Activated T-helper 1 cell treated with anti-CD3 and anti-CD28 coated beads, Interleukin-2, amount 50 U/mL, for 16 hours (primary cell): ENCODE measurements around the gene PAX2.

ENCODE experiments used
- DNase-seq, 2 donors: peaks; one replicate each; pipeline ENCODE4 v3.0.0-alpha.2; 2020; ENCODE audit warnings: low read depth in 1 of 2, low spot score in 1 of 2

The PAX2 gene

GRCh38 chr10:100837300-100837699 is 91.9 kb downstream of the PAX2 start:
- DNase-seq = no peak

- no peak for DNase-seq
Measured at GRCh38 chr10:100838986-100839385, 93.6 kb downstream of the PAX2 start.

- no peak for DNase-seq
Measured at GRCh38 chr10:100841528-100841927, 96.1 kb downstream of the PAX2 start.

- peak in 1 of 2 donors; percentile 31 for DNase-seq
Measured at GRCh38 chr10:100847440-100847839, 102.1 kb downstream of the PAX2 start.

DNA sequence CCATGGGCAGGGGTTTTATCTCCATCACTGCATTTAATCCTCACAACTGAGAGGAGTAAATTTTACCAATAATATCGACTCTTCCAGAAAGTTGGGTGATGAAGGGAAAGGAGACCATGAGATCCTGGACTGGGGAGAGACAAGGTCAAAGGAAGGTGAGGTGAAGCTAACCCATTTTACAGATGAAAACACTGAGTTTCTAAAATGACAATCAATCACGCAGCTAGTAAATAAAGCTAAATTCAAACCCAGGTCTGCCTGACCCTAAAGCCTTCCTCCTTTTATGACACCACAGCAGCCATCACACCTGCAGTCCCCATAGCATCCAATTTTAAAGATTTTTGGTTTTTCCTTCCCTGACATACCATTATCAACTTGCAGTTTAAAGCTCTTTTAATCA is 103.4 kb downstream of the PAX2 start:
- no peak for DNase-seq

DNA sequence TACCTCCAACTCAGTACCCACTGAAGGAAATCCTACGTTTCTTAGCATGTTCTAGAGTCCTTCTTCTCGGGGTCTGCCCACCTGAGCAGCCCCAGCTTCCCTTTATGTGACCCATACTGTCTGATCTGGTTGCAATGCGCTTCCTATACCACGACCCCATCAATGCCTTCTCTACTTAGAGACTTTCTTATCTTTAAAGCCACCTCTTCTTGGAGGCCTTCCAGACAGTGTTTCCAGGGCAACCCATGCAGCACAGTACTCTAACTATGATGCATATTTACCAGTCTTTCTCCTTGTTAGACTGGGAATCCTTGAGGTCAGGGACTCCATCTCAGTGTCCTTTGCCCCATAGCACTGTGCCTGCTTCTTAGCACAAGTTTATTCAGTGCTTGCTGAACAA is 112.9 kb downstream of the PAX2 start:
- DNase-seq = no peak

GRCh38 chr10:100858747-100859483 is 113.5 kb downstream of the PAX2 start:
- DNase-seq = no peak

GRCh38 chr10:100859484-100859763 is 114.0 kb downstream of the PAX2 start:
- no peak for DNase-seq

GRCh38 chr10:100863433-100863832 is 118.1 kb downstream of the PAX2 start:
- DNase-seq = no peak

DNA sequence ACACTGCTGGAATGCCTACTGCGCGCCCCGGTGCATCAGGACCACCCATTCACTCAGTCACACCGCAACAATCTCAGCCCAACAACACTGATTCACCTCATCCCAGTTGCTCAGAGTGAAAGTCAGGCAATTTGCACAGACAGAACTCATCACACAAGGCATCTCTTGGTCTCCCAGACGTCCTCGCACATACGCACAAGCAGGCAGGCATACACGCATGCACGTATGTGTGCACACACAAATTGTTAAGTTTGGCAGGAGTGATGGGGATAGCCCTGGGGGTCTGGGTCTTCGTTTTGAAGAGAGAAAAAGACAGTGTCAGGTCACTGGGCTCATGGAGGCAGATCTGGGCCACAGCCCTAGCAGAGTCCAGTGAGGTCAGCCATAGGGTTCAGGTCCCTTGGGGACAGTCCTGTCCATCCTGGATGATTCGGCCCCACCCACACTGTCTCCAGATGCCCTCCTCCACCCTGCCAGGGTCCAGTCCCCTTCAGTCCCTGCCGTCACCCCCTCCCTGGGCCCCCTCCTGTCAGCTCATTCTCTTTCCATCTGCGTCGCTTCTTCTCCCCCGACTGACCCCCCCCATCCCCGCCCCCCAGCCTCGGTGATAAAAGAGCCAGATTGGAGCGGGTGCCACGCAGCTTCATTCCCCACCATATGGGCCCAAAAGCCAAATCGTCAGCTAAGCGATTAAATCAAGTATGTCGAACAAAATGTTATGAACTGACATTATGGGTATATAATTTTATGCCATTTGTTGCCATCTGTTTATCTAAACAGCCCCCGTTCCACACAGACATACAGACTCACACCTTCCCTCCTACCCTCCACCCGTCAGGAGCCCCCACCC is 118.9 kb downstream of the PAX2 start:
- no peak for DNase-seq

DNA sequence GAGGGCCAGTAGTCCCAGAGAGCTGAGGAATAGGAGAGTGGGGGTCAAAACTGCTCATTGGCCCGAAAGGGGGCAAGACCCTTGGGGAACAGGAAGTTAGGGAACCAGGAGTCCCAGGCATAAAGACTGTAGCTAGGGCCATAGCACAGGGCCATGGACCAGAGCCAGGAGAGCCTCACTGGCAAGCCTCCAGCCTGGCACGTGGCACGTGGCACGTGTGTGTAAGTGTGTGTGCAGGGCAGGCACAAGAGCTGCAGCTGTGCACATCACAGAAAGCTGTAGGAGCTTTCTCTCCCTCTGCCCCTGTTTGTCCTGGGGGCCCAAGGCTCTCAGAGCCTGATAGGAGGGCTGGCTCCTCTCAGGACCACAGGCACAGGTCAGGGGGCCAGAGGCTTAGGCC is 119.6 kb downstream of the PAX2 start:
- DNase-seq = no peak

DNA sequence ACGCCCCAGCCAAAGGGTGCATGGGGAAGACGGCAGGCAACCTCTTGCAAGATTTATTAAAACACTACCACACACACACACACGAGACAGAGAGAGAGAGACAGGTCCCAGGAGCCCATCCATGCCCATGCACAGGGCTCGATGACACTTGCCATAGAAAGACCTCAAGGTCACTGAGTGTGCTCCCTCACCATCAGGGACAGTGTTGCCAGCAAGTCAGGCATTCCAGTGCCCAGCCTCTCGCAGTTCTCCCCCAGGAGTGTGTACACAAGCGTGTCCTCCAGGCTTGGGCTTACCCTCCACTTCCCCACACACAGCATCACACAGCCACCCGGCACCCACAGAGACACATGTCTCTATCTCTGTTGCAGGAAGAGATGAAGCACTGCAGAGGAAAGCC is 120.6 kb downstream of the PAX2 start:
- DNase-seq = no peak

DNA sequence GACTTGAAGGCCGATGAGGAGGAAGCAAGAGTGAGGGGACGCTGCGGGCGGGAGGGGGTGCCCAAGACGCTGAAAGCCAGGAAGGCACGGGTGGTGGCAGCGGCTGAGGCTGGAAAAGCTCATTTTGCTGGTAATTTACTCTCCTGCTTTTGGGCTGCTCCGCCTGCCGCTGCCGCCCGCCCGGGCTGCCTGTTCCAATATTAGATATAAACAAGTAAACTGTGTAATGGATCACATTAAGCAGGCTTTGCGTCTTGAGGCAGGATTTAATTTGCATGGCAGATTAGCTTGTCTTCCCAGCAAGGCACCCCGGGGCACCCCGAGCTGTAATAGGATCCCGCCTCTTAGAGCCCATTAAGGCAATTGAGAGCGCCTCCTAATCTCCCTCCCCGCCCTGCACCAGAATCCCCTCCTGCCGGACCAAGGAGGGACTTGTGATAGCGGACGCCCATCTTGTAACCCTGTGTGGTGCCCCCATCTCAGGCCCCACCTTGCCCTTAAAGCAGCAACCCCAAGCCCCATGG is 121.3 kb downstream of the PAX2 start:
- DNase-seq = no peak

DNA sequence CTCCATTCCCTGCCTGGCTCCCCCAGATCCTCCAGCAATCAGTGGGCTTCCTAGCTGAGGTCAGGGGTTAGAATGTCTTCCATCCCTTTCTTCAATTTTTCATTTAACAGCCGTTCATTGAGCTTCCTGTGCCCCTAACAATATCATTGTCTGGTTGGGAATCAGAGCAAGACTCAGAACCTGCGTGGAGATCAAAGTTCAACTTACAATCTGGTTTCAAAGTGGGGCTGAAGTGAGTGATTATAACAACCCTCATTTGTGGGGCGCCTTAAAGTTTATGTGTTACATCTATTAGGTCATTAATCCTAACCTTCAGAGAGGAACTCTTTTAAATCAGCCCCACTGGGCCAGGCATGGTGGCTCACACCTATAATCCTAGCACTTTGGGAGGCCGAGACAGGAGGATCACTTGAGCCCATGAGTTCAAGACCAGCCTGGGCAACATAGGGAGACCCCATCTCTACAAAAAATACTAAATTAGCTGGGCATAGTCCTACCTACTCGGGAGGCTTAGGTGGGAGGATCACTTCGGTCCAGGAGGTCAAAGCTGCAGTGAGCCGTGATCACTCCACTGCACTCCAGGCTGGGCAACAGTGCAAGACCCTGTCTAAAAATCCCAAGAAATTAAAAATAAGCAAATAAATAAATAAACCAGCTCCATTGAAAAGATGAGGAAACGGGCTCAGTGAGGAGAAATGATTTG is 122.0 kb downstream of the PAX2 start:
- no peak for DNase-seq

DNA sequence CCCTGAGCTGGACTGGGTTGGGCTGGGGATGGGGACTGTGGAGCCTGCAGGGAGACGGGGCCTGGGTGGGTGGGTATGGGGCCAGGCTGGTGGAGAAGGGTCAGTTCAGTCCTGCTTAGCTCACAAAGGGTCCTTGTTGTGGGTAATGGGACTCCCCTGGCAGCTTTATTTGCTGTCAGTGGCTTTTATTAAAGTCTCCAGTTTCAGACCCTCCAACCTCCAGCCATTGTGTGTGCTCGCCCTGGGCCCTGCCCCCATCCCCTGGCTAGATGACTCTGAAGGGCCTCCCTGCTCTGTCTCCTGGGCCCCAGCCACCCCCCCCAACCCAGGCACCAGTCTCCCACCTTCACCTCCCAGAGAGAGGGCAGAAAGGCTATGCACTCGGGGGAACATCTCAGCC is 123.0 kb downstream of the PAX2 start:
- no peak for DNase-seq

DNA sequence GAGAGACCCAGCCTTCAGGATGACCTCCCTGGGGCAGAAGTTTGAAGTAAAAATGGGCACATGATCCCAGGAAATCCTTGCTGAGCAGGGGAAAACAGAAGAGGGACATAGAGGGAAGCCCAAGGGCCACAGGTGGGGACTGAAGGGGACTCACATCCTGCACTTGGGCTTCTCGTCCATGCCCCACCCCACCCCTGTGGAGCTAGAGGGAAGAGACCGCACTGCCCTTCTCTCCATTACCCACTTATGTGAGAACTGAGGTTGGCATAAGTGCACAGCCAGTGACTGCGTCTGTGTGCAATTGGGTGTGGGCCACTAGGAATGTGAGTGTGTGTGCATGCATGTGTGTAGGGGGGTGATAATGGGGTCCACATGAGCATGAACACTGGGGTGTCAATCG is 124.0 kb downstream of the PAX2 start:
- DNase-seq = no peak

- peak in 1 of 2 donors; percentile 32 for DNase-seq
Measured at GRCh38 chr10:100872034-100872791, 126.8 kb downstream of the PAX2 start.

- DNase-seq = no peak
Measured at GRCh38 chr10:100873146-100873826, 127.9 kb downstream of the PAX2 start.

DNA sequence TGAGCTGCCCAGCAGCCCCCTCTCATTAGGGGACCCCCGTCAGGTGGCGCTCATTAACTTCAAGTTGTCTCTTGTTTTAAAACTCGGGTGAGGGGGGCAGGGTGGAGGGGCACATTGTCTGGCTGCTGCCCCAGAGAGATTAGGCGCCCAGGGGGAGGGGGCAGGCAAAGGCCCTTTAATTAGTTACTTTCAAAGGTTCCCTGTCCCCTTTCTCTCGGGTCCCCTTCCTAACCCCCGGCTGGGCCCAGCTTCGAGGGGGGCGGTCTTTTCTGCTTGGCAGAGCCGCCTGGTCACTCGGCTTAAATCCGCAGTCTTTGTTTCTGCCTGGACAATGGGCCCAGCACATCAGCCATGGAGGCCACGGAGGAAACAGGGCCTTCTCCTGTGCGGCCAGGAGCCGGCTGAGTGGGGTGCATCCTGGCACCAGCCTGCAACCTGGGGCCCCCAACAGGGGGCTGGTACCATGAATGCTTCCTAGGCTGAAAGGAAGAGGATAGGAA is 128.5 kb downstream of the PAX2 start:
- DNase-seq = no peak

DNA sequence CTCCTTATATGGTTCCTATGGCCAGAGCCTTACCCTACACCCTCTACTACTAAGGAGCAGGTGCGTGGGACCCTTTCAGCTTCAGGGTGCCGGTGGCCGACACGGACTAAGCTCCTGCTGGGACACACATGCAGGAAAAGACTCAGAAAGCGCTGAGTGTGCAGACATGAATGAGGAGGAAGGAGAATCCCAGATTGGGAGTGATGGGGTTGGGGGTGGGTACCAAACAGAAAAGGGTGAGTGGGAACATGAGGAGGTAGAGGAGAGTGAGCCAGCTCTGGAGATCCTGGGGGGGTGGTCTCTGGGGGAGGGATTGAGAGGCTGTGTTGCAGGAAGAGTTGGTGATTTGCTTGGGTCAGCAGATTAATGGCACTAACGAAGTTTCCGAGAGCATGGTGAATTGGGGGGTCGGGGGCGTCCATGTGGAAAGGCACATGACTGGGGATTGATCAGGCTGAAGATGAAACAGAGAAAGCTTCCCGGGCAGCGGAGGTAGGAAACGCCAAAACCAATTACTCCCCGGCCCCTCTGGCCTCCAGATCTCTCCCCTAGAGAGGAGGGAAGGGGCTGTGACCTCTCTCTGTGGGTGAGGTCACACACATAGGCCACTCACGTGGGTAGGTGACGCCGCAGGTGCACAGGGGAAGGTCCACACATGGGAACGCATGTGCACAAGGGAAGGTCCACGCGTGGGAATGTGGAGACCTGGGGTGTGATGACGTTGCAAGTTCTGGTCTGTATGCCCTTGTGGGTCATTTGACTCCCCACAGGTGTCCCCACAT is 129.5 kb downstream of the PAX2 start:
- DNase-seq = no peak
